Nephron progenitor cell (in vitro differentiated cells): Measurements from ENCODE around the gene CROT.

Experiments
- DNase-seq: peaks from one replicate; pipeline ENCODE4 v3.0.0; 2021
- H3K27ac Mint-ChIP-seq: 2 replicates; pipeline ENCODE4 v1.8.0; 2021; ENCODE audit warnings: mild to moderate bottlenecking, moderate library complexity, mixed read lengths
- H3K27me3 Mint-ChIP-seq: 2 replicates; pipeline ENCODE4 v1.8.0; 2021; ENCODE audit warnings: mild to moderate bottlenecking, low read depth, mixed read lengths; ENCODE audit not compliant: poor library complexity
- H3K36me3 Mint-ChIP-seq: 2 replicates; pipeline ENCODE4 v1.8.0; 2021; ENCODE audit warnings: low read depth, mixed read lengths
- H3K4me1 Mint-ChIP-seq: 2 replicates; pipeline ENCODE4 v1.8.0; 2021; ENCODE audit warnings: mixed read lengths
- H3K4me3 Mint-ChIP-seq: 2 replicates; pipeline ENCODE4 v1.8.0; 2021; ENCODE audit warnings: mild to moderate bottlenecking, moderate library complexity, mixed read lengths
- H3K9me3 Mint-ChIP-seq: 2 replicates; pipeline ENCODE4 v1.8.0; 2021; ENCODE audit warnings: mild to moderate bottlenecking, moderate library complexity, mixed read lengths
- CTCF ChIP-seq: fragments of 200-600 bp; sonication (generic); IDR thresholded peaks from 2 replicates; pipeline ENCODE4 v1.5.0; 2021; ENCODE audit warnings: antibody characterized with exemption

Gene CROT

GRCh38 chr7:87347207-87347606, 1.7 kb downstream of the CROT start:
- H3K27ac Mint-ChIP-seq: no peak overlapping the region
- H3K36me3 Mint-ChIP-seq: peaks cover 57% of the 10 kb centered on the region
- DNase-seq: no peak
- H3K27me3 Mint-ChIP-seq: no peaks in the 10 kb centered on the region
- TF ChIP-seq CTCF: no peak
- H3K4me1 Mint-ChIP-seq: peaks cover 38% of the 10 kb centered on the region
- H3K9me3 Mint-ChIP-seq: peaks cover 22% of the 10 kb centered on the region
- no peak overlapping the region for H3K4me3 Mint-ChIP-seq

- no peak for TF ChIP-seq CTCF
- peaks cover 61% of the 10 kb centered on the region for H3K36me3 Mint-ChIP-seq
- peaks cover 26% of the 10 kb centered on the region for H3K9me3 Mint-ChIP-seq
- no peaks in the 10 kb centered on the region for H3K27me3 Mint-ChIP-seq
- no peak overlapping the region for H3K4me3 Mint-ChIP-seq
- peaks cover 33% of the 10 kb centered on the region for H3K4me1 Mint-ChIP-seq
- no peak overlapping the region for H3K27ac Mint-ChIP-seq
- no peak for DNase-seq
Measured at GRCh38 chr7:87347664-87348063, 2.2 kb downstream of the CROT start.

GRCh38 chr7:87354749-87355148, 9.3 kb downstream of the CROT start:
- Mint-ChIP-seq H3K9me3 (peaks cover 78% of the 10 kb centered on the region), H3K27me3 (no peaks in the 10 kb centered on the region), H3K27ac (no peak overlapping the region), H3K4me1 (no peaks in the 10 kb centered on the region), H3K4me3 (no peak overlapping the region), H3K36me3 (peaks cover 99% of the 10 kb centered on the region)
- DNase-seq: no peak
- no peak for TF ChIP-seq CTCF

GRCh38 chr7:87356448-87356847, 11.0 kb downstream of the CROT start:
- no peaks in the 10 kb centered on the region for H3K27me3 Mint-ChIP-seq
- peaks cover 69% of the 10 kb centered on the region for H3K9me3 Mint-ChIP-seq
- H3K36me3 Mint-ChIP-seq: peaks cover 94% of the 10 kb centered on the region
- no peak overlapping the region for H3K4me3 Mint-ChIP-seq
- DNase-seq: no peak
- H3K27ac Mint-ChIP-seq: no peak overlapping the region
- no peak for TF ChIP-seq CTCF
- H3K4me1 Mint-ChIP-seq: no peaks in the 10 kb centered on the region

- H3K9me3 Mint-ChIP-seq: peaks cover 44% of the 10 kb centered on the region
- H3K4me1 Mint-ChIP-seq: no peaks in the 10 kb centered on the region
- no peak overlapping the region for H3K4me3 Mint-ChIP-seq
- no peak overlapping the region for H3K27ac Mint-ChIP-seq
- no peaks in the 10 kb centered on the region for H3K27me3 Mint-ChIP-seq
- TF ChIP-seq CTCF: no peak
- DNase-seq: no peak
- peaks cover 73% of the 10 kb centered on the region for H3K36me3 Mint-ChIP-seq
Measured at GRCh38 chr7:87359366-87359765, 13.9 kb downstream of the CROT start.

GRCh38 chr7:87361320-87361719, 15.9 kb downstream of the CROT start:
- no peak for TF ChIP-seq CTCF
- Mint-ChIP-seq H3K4me3 (no peak overlapping the region), H3K27ac (no peak overlapping the region)

More at GRCh38 chr7:87361320-87361719, 15.9 kb downstream of the CROT start:
- Mint-ChIP-seq H3K27me3 (no peaks in the 10 kb centered on the region), H3K9me3 (peaks cover 24% of the 10 kb centered on the region), H3K4me1 (no peaks in the 10 kb centered on the region), H3K36me3 (peaks cover 53% of the 10 kb centered on the region)
- DNase-seq: no peak
